ENCODE data around the gene HMGCR.

GRCh38 chr5:75306746-75307145 is 30.3 kb upstream of the HMGCR start:
- no peak for TF ChIP-seq POLR2AphosphoS5 (IDR thresholded peaks at IDR 0.05)
- TF ChIP-seq POLR2A (IDR thresholded peaks at IDR 0.05): no peak
- TF ChIP-seq CTCF (IDR thresholded peaks at IDR 0.05): no peak
